Glomerular visceral epithelial cell (primary cell): ENCODE results near the gene GALNS.

Source experiments
- DNase-seq: peaks from one replicate; pipeline ENCODE4 v3.0.0-alpha.2; 2016; ENCODE audit errors: extremely low spot score

The GALNS gene

DNA sequence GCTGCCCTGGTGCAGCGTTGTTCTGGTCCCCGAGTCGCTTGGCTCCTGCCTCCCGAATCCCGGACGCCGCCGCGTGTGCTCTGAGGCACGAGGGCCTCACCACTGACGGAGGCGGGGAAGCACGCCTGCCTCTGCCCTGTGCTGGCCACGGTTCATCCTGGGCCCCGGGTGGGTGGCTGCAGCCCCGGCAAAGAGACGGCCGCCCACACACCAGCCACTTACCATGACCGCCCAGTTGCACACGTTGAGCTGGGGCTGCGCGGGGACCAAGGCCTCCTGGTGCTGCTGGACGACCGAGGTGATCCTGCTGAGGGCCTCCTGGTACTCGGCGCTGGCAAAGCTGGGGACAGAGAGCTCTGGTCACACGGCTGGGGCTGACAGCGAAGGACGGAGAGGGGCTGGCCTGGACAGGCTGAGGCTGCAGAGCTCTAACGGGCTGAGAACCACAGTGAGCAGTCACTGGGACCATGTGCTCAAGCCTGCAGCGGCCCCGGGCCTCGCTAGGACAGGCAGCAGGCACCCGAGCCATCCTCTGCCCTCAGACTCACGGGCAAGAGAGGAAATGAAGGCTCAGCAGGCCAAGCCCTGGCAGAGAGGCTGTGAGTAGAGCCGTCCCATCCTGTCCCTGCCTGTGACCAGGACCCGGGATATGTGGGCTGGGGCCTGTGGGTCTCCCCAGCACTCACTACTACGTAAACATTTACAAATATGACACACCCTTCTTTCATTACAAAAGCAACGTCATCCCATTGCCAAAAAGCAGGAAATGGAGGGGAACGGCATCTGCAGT, 38.8 kb downstream of the GALNS start:
- DNase-seq = no peak

DNA sequence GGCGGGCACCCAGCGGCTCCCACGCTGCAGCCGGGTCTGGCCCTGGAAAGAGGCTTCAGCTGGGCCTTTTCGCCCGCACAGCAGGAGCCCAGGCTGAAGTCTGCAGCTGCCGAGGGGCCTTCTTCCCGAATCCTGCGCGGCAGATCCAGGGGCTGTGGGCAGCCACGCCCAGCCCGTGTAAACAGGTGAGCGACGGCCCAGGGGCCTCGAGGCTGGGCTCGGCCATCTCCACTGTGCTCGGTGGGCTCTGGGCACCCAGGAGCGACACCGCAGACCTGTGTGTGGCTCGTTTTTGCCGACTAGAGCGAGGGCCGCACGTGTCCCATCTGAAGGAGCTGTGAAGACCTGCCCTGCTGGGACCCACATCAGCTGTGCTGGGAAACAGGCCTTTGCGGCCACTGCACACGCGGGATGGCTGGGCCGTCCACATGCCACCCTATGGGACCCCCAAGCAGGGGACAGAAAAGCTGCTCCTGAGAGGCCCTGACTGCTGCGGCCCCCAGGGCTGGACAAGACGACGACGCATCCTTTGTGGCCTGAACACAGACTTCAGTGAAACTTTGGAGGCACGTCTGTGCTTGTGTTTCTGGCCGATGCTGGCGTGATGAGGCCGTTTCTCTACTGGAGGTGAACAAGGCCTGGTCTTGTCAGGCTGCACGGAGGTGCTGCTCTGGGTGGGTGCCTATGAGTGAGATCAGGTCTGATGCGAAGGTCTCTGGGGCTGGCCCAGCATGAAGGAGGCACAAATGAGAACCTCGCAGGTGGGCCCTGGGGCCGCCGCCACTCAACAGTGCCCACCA, 39.8 kb downstream of the GALNS start:
- no peak for DNase-seq

DNA sequence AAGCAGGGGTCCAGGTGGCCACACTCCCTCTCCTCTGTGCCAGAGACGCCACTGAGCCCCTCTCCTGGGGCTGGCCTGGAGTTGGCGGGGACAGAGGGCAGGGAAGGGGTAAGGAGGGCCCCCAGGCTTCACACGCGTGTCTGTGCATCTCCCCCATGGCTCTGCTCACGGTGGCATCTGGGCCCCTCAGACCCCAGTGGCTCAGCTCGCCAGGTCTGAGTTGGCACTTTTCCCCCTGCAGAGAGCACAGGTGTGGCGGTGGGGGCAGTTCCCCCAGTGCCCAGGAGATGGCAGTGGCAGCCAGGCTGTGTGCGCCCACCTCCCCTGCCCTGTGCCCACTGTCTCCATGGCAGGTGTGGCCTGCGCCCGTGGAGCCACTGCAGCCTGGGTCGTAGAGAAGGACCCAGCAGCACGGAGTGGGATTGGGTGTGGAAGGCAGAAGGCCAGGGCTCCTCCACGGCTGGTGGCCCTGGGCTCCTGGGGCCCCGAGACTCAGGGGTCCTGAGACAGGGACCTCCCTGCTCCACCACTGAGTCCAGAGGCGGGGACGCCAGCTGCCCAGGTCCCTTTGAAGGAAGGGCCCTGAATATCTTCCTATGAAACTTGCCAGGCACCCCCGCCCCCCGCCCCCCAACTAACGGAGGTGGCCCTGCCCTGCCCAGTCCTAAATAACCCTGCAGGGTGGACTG, 40.7 kb downstream of the GALNS start:
- DNase-seq = peak; percentile 45

DNA sequence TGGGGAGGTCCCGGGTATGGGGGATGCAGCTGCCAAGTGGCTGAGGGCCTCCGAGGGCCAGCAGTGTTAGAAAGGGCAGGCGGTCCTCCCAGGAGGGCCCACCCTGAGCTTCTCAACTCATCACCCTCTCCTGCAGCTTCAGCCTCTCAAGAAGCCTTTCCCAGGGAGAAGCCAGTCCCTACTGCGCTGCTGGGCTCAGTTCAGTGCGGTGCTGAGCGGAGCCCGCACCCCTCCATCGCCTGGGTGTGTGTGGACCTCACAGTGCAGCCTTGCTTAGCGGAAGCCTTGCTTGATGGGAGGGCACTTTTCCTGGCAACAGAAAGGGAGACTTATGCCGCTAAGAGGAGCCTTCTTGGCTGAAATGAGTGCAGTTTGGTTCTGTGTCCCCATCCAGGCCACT, 41.5 kb downstream of the GALNS start:
- no peak for DNase-seq

DNA sequence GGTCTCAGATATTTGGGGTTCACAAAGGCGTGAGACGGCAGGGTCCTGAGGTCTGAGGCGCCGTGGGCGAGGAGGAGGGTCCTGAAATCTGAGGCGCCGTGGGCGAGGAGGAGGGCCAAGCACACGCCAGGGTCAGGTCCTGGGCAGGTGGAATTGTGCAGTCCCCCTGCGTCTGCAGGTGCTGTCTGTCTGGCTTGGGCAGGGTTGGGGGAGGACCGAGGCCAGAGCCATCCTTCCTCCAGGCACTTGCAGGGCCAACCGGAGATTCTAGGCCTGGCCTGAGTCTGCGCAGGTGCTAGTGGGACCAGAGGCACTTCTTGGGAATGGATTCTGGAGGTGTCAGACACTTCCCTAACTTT, 42.6 kb downstream of the GALNS start:
- no peak for DNase-seq

DNA sequence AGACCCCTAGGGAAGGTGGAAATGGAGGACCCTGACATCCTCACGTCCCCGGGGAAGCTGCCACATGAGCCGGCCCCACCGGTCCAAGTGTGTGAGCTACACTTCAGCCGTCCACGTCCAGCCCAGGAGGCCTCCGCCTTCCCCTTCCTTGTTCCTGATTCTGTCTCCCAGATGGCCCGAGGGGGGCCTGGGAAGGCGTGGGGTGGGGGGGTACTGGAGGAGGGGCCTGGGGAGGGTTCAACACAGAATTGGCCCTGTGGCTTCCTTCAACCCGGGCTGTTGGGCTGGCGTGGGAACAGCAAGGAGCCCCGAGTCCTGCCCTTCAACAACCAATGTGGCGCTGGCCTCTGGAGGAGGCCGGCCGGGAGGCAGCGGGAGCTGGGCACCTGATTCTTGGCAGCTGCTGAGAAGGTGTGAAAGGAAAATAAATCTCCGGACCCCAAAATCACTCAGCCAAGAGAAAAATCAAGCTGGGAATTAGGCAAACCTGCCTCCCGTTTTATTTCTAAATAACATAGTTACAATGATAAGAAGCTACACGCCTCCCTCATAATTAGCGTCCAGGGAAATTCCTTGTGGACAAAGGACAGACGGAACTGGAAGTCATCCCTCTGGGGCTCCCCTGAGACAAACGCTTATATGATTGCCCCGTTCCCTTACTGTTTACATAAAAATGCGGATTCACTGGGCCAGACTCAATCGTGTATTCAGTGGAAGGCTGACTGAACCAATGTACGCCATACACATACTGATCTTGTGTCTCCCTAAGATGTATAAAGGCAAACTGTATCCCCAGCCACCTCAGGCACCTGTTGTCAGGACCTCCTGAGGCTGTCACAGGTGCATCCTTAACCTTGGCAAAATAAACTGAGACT, 43.2 kb downstream of the GALNS start:
- DNase-seq = no peak

DNA sequence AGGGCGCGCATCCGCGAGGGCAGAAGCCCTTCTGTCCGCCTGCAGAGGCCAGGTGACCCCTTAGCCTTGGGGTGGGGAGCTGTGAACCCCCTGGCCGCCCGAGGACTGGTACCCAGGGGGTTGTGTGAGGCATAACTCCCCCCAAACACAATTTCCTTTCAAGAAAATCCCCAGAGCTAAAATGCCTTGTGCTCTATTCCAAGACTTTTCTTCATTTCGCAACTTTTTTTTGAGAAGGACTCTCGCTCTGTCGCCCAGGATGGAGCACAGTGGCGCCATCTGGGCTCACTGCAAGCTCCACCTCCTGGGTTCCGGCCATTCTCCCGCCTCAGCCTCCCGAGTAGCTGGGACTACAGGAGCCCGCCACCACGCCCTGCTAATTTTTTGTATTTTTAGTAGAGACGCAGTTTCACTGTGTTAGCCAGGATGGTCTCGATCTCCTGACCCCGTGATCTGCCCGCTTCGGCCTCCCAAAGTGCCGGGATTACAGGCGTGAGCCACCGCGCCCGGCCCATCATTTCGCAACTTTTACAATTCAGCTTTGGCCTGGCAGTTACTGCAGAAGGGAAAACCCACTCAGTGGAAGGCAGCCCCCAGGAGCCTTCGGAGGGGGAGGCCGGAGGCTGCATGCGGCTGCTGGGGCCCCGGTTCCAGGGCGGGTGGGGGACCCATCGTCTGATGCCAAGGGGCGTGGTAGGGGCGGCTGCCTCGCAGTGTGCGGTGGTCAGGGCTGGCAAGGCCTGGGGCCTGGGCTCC, 44.1 kb downstream of the GALNS start:
- DNase-seq = no peak

DNA sequence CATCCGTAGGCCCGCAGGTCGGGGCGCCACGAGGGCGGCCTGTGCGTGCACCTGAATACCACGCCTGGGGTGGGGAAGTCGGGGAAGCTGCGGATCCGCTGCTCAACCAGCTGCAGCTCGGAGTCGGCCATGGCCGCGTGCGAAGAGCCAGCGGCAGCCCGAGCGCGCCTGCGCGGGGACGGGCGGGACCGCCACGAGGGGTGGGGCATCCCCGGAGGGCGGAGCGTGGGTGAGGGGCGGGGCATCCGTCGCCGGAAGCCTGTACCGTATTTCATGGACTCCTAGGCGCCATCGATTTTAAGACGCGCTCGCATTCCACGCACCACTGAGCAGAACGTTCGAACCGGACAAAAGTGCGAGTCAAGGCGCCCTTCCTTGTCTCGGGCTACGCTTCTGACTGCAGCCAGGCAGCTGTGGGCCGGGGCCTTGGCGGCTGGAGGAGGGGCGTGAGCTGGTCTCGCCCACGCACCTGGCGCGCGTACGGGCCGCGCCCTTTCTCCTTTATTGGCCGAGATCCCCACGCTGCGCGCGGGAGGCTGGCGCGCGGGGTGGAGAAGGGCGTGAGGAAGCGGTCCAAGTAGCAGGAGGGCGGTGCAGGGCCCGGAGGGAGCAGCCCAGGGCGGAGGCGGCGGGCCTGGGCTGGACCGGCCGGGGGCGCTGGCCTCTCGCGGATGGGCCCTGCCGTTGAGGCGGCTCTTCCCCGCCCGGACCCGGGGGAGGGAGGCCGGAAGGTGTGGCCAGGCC, 44.8 kb downstream of the GALNS start, which contains the start of gene APRT:
APRT (minus strand) TSS at position 160 of the 744 bp plus-strand sequence; CDS start at position 131, 29 bp downstream.
- peak; percentile 91 for DNase-seq

DNA sequence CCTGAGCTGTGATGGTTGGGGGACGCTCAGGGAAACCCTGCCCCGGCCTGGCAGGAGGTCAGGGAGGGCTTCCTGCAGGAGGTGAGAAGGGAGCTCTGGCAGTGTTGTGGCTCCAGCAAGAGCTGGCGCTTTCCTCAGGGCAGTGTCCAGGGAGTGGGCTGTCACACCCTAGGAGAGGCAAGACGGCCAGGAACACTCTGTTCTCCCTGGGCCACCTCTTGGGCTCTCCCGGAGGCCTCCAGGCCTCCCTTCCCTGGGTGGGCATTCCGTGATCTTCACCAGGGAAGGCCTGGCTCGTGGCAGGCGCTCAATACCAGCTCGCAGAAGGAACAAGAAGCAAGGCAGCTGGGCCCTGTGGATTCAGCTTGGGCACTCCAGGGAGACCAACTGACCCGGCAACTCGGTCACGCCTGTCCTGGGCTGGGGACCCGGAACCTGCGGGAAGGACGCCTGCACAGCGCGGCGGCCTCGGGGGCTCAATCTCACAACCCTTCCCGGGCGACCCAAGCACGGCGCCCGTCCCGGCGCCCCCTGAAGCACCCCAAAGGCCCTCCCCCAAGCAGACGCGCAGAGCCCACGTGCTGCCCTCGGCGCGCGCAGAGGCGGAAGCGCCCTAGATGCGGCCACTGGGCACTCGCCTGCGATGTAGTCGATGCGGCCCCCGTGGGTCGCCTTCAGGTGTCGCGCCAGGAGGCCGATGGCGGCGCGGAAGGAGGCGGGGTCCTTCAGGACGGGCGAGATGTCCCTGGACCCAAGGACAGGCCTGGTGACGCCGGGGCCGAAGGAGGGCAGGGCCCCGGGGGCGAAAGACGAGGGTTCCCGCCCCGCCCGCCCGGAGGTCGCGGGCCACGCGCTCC, 45.6 kb downstream of the GALNS start:
- DNase-seq = peak; percentile 82

DNA sequence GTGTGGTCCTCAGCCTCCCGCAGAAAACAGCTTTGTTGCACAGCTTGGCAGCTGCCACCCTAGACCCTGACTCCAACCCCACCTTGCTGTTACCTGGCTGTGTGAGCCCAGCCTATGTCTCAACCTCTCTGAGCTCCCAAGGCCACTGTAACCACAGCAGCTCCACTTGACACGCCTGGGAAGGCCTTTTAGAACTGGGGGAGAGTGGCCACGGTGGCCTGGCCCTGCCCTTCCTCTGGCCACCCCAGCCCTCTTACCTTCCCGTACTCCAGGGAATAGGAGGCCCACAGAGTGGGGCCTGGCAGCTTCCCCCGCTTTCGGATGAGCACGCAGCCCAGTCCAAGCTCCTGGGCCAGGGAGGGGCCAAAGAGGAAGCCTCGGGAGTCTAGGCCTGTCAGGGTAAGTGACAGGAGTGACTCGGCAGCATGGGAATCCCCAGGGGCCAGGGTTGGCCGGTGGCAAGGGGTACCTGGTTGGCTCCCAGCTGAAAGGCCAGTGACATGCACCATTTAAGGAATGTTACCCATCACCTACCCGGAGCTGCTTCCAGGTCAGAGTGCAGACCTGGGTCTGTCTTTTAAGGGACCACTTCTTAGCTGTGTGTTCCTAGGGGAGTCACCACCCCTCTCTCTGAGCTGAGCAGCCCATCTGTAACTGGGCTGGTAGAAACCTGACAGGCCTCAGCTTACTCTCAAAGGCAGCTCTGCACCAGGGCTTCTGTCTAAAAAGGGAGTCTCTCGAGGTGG, 46.4 kb downstream of the GALNS start:
- peak; percentile 27 for DNase-seq

DNA sequence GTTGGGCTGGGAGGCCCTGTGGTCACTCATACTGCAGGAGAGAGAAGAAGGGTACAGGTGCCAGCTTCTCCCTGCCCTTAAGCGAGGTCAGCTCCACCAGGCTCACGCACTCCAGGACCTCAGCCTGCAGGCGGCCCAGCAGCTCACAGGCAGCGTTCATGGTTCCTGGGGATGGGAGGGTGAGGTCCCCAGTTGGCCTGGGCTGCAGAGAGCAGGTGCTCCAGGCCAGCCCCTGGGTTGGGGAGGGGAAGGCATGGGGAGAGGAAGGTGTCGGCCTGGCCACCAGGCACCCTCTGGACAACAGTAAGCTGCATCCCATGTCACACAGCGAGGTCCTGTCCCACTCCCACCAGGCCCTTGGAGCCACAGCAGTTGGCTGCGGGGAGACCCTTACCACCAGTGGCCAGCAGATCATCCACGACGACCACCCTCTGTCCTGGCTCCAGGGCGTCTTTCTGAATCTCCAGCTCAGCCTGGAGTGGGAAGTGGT, 47.0 kb downstream of the GALNS start:
- peak; percentile 24 for DNase-seq

DNA sequence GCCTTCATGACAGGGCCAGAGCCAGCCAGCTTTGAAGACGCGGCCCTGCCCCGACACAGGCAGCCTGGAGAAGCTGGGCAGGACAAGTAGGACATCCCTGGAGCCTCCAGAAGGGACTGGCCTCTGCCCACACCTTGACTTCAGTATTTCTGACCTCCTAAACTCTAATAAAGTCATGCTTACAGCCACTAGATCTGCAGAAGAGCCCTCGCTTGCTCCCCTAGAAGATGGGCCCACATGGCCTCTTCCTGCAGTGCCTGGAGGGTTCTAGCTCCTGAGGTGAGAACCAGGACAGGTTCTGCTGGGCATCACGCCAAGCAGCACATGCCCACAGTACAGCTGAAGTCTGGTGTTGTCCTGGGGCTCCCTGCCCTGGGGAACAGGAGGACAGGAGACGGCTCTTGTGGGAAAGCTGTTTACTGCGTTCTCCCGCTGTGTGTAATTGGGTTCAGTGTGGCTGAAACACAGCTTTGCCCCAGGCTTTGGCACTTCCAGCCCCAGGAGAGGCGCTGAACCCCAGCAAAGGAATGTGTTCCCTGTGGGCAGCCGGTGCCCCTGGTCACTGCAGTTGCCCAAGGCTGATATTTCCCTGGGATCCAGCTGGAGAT, 47.6 kb downstream of the GALNS start:
- DNase-seq = peak; percentile 30

DNA sequence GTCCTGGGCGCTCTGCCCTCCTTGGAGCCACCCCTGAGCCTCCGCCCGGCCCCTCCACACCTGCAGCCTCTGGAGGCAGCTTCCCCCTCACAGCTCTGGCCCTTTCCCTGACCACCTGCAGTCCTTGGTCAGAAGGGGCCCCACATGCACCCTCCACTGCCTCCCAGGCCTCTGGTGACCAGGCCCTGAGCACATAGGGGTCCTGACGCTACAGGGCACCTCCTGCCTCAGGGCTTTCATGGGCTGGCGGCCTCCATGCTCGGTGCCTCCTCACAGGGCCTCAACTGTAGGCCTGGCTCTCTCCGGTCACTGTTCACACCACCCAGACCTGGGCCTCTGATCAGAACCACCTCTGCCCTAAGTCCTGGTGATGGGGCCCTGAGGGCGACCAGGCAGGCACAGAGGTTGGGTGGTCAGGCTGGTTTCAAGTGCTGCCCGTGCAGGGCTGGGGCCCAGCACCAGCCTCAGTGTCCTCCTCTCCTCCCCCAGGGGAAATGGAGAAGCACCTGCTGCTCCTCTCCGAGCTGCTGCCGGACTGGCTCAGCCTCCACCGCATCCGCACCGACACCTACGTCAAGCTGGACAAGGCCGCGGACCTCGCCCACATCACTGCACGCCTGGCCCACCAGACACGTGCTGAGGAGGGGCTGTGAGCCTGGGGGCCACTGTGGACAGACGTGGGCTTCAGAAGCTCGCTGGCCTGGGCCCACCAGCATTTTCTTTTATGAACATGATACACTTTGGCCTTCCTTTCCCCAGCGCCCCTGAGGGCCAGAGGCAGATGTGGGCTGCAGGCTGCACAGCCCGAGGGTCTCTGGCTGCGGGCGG, 48.9 kb downstream of the GALNS start:
- DNase-seq = no peak

DNA sequence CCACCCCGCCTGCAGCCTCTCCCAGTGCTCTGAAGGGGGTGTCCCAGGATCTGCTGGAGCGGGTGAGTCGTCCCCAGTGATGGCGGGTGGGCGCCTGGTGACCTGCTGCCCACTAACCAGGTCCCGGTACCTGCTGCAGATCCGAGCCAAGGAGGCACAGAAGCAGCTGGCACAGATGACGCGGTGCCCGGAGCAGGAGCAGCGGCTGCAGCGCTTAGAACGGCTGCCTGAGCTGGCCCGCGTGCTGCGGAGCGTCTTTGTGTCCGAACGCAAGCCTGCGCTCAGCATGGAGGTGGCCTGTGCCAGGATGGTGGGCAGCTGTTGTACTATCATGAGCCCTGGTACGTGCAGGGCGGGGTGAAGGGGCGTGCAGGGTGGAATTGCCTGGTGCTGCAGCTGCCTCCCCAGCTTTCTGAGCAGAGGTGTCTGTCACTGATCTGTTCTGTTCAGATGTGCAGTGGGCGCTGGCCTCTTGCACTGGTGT, 49.6 kb downstream of the GALNS start:
- no peak for DNase-seq

DNA sequence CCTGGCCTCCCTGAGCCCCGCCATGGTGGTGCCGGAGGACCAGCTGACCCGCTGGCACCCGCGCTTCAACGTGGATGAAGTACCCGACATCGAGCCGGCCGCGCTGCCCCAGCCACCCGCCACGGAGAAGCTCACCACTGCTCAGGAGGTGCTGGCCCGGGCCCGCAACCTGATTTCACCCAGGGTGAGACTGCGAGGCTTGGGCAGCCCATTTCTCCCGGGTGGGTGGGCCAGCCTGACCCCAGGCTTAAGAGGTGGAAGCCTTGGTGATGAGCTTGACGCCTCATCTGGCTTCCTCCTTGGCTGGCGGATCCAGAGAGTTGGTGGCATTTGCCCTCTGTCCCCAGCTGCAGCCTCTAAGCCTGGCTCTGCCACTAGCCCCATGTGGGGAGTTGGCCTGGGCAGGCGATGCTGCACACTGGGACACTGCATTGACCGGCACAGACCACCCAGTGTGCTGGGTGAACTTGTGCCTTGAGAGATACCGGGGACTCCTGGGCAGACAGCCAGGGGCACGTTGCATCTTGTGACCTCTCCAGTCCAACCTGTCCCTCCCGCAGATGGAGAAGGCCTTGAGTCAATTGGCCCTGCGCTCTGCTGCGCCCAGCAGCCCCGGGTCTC, 50.1 kb downstream of the GALNS start:
- no peak for DNase-seq

DNA sequence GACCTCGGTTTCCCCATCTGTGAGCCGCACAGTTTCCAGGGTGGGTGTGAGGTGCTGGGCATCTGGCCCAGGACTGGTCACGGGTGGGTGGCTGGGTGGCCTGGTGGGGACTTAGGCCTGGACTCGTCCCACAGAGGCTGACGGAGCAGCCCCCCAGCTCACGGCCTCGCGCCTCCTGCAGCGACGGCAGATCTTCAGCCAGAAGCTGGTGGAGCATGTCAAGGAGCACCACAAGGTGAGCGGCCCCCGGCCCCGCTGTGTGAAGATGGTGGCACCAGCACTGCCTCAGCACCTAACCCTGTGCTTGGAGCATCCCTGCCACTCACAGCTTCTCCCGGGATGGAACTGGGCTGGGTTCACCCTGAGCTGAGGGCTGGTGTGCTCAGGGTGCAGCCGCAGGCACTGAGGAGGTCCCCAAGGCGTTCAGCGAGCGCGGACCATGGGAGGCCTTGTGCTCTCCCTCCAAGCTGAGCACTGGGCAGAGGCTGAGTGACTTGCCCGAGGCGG, 50.8 kb downstream of the GALNS start:
- no peak for DNase-seq
